ENCODE measurements around the gene NPIPA5. TPM values are rescaled to one million over a fixed set of nuclear protein-coding genes. Genes with fewer than 3 reads are reported as not detected.
"Not testable (repeated sequence)": the region's sequence is repeated elsewhere in the genome, so short reads cannot be mapped to it uniquely, and the experiment has no call there.

The NPIPA5 gene
- 10.3 to 12.4 TPM (median 11.0 TPM) in 3 replicates for total RNA-seq

GRCh38 chr16:15378194-15378593 lies at the start of gene NPIPA5:
Gene NPIPA5, minus strand, starts transcription at chr16:15378294. Its CDS starts 0 bp downstream, at chr16:15378294.
- DNase-seq (ENCODE audit: low spot score in 2 of 2, unreplicated experiment in 2 of 2); H3K27ac Mint-ChIP-seq; H3K36me3 Mint-ChIP-seq; H3K9me3 Mint-ChIP-seq; H3K4me3 Mint-ChIP-seq; H3K27me3 Mint-ChIP-seq (ENCODE audit: low read depth); H3K4me1 Mint-ChIP-seq: not testable (repeated sequence)

DNA sequence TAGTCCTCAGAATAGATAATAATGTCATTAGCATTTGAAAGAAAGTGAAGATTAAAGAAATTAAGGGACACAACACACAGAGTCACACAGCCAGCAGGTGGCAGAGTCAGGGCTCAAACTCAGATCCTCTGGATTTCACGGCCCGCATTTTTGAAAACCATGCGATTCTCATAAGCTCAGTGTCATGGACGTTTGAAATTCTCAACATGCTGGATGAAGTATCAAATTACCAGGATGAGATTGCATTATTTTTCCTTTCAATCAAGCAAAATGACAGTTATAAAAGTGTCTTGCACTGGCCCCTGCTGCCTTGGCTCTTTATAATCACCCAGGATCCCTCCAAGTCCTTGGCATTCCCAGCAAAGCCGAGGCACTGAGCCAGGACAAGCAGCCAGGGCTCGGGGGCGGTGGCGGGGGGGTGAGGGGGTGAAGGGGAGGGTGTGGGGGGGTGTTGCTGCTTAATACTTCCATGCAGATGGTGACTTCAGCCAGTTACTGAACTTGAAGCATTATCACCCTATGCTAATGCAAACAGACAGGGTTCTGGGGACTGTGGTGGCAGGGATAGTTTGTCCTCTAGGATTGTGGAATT lies 49.6 kb upstream of the NPIPA5 start:
- TF ChIP-seq, protein P1, sequence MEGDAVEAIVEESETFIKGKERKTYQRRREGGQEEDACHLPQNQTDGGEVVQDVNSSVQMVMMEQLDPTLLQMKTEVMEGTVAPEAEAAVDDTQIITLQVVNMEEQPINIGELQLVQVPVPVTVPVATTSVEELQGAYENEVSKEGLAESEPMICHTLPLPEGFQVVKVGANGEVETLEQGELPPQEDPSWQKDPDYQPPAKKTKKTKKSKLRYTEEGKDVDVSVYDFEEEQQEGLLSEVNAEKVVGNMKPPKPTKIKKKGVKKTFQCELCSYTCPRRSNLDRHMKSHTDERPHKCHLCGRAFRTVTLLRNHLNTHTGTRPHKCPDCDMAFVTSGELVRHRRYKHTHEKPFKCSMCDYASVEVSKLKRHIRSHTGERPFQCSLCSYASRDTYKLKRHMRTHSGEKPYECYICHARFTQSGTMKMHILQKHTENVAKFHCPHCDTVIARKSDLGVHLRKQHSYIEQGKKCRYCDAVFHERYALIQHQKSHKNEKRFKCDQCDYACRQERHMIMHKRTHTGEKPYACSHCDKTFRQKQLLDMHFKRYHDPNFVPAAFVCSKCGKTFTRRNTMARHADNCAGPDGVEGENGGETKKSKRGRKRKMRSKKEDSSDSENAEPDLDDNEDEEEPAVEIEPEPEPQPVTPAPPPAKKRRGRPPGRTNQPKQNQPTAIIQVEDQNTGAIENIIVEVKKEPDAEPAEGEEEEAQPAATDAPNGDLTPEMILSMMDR (IDR thresholded peaks at IDR 0.05; ENCODE audit: unreplicated experiment): no peak
- H3K9me3 Mint-ChIP-seq: no peaks in the 10 kb centered on the region
- H3K27me3 Mint-ChIP-seq (ENCODE audit: low read depth): peaks cover 29% of the 10 kb centered on the region
- DNase-seq (ENCODE audit: low spot score in 2 of 2, unreplicated experiment in 2 of 2): no peak
- no peaks in the 10 kb centered on the region for H3K4me1 Mint-ChIP-seq
- no peaks in the 10 kb centered on the region for H3K36me3 Mint-ChIP-seq
- no peak overlapping the region for H3K27ac Mint-ChIP-seq
- H3K4me3 Mint-ChIP-seq: no peak overlapping the region

DNA sequence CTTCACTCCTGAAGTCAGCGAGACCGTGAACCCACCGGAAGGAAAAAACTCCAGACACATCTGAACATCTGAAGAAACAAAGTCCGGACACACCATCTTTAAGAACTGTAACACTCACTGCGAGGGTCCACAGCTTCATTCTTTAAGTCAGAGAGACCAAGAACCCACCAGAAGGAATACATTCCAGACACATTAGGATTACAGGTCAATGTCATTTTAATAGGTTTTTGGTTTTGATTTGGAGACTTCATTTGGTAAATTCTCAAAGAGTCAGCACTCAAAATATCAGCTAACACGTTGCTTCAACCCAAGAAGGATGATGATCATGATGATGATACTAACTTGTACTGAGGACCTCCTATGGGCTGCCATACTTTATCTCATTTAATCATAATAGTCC lies 48.7 kb upstream of the NPIPA5 start:
- H3K27ac Mint-ChIP-seq: no peak overlapping the region
- H3K4me3 Mint-ChIP-seq: no peak overlapping the region
- no peaks in the 10 kb centered on the region for H3K9me3 Mint-ChIP-seq
- H3K4me1 Mint-ChIP-seq: no peaks in the 10 kb centered on the region
- H3K27me3 Mint-ChIP-seq (ENCODE audit: low read depth): peaks cover 28% of the 10 kb centered on the region
- TF ChIP-seq, protein P1 (IDR thresholded peaks at IDR 0.05; ENCODE audit: unreplicated experiment): no peak
- no peaks in the 10 kb centered on the region for H3K36me3 Mint-ChIP-seq
- DNase-seq (ENCODE audit: low spot score in 2 of 2, unreplicated experiment in 2 of 2): no peak

DNA sequence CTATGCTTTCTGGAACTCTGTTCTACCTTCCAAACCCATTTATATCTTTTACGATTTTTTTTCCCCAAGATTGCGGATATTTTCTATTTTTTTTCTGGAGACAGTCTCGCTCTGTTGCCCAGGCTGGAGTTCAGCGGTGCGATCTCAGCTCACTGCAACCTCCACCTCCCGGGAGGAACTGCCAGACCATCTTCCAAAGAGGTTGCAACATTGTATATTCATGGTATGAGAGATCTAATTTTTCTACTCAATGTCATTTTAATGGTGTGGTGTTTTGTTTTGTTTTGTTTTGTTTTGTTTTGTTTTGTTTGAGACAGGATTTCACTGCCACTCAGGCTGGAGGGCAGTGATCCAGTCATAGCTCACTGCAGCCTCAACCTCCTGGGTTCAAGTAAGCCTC lies 47.8 kb upstream of the NPIPA5 start:
- TF ChIP-seq, protein P1 (IDR thresholded peaks at IDR 0.05; ENCODE audit: unreplicated experiment): no peak

GRCh38 chr16:15422222-15422621 lies 44.1 kb upstream of the NPIPA5 start:
- no peak overlapping the region for H3K4me3 Mint-ChIP-seq
- TF ChIP-seq, protein P1 (IDR thresholded peaks at IDR 0.05; ENCODE audit: unreplicated experiment): no peak
- H3K9me3 Mint-ChIP-seq: no peaks in the 10 kb centered on the region
- no peaks in the 10 kb centered on the region for H3K36me3 Mint-ChIP-seq
- H3K27me3 Mint-ChIP-seq (ENCODE audit: low read depth): peaks cover 26% of the 10 kb centered on the region
- no peak for DNase-seq (ENCODE audit: low spot score in 2 of 2, unreplicated experiment in 2 of 2)
- H3K27ac Mint-ChIP-seq: no peak overlapping the region
- no peaks in the 10 kb centered on the region for H3K4me1 Mint-ChIP-seq

More for the DNA sequence above, 47.8 kb upstream of the NPIPA5 start:
- Mint-ChIP-seq H3K4me3 (no peak overlapping the region), H3K9me3 (no peaks in the 10 kb centered on the region), H3K36me3 (no peaks in the 10 kb centered on the region), H3K27me3 (ENCODE audit: low read depth) (peaks cover 25% of the 10 kb centered on the region), H3K27ac (no peak overlapping the region), H3K4me1 (no peaks in the 10 kb centered on the region)
- no peak for DNase-seq (ENCODE audit: low spot score in 2 of 2, unreplicated experiment in 2 of 2)

DNA sequence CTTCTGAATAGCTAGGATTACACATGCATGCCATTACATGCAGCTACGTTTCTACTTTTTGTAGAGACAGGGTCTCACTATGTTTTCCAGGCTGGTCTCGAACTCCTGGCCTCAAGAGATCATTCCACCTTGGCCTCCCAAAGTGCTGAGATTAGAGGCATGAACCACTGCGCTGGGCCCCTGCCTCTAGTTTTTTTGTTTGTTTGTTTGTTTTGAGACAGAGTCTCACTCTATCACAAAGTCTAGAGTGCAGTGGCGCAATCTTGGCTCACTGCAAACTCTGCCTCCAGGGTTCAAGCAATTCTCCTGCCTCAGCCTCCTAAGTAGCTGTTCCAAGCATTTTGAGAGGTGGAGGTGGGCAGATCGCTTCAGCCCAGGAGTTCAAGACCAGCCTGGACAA lies 43.6 kb upstream of the NPIPA5 start:
- H3K27me3 Mint-ChIP-seq (ENCODE audit: low read depth): peaks cover 25% of the 10 kb centered on the region
- H3K36me3 Mint-ChIP-seq, H3K9me3 Mint-ChIP-seq: not testable (repeated sequence)

DNA sequence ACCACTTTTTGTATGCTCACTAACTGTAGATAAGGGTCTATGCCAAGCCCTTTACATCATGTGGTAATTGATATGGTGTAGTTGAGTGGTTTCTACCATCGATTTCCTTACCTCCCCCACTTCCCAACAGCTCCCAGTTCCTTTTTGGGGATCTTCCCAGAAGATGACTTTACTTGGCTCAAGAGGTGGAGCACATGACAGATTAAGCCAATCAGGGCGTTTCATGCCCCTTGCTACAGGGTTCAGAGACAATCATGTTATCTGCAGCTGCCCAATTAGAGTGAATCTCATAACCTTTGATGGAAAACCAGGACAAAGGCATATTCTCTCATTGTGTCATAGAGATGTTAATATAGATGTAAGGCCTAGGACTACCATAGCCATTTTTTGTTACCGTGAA lies 40.1 kb upstream of the NPIPA5 start:
- Mint-ChIP-seq H3K4me1 (no peaks in the 10 kb centered on the region), H3K27me3 (ENCODE audit: low read depth) (peaks cover 9% of the 10 kb centered on the region), H3K9me3 (no peaks in the 10 kb centered on the region), H3K36me3 (no peaks in the 10 kb centered on the region), H3K27ac (no peak overlapping the region), H3K4me3 (no peak overlapping the region)
- no peak for DNase-seq (ENCODE audit: low spot score in 2 of 2, unreplicated experiment in 2 of 2)
- TF ChIP-seq, protein P1 (IDR thresholded peaks at IDR 0.05; ENCODE audit: unreplicated experiment): no peak

More for the DNA sequence above, 43.6 kb upstream of the NPIPA5 start:
- not testable (repeated sequence) for H3K4me3 Mint-ChIP-seq; DNase-seq (ENCODE audit: low spot score in 2 of 2, unreplicated experiment in 2 of 2); H3K4me1 Mint-ChIP-seq; H3K27ac Mint-ChIP-seq
